Natural killer cell (primary cell): ENCODE measurements around the gene FOCAD. TPM values are rescaled to one million over a fixed set of nuclear protein-coding genes. Genes with fewer than 3 reads are reported as not detected.

ENCODE experiments used
- total RNA-seq, 4 donors: library from RNA; stranded (reverse); fragments of 120-200 nt in 1 of 4; gene quantifications; one replicate each; pipeline versions ENCODE4 v1.2.3 to v1.2.4, GENCODE V29; 2013 to 2022

FOCAD gene
- total RNA-seq, 3 donors from 2014 or later (not counting 1 experiment from before 2014, with no cell fraction given), result 15.1 to 27.6 (median 18.8) TPM

Other genes with a start within 250 kb of the FOCAD start
- gene MLLT3, start 61.8 kb upstream of the FOCAD start, total RNA-seq, result 10 to 100 TPM; 24.3 to 26.6 (median 25.2) TPM